ENCODE results near the gene RBM22. TPM values are rescaled to one million over a fixed set of nuclear protein-coding genes. Genes with fewer than 3 reads are reported as not detected.

The RBM22 gene
- total RNA-seq, 4 donors from 2014 or later: 35.1 to 53.6 (median 44.0) TPM

DNA sequence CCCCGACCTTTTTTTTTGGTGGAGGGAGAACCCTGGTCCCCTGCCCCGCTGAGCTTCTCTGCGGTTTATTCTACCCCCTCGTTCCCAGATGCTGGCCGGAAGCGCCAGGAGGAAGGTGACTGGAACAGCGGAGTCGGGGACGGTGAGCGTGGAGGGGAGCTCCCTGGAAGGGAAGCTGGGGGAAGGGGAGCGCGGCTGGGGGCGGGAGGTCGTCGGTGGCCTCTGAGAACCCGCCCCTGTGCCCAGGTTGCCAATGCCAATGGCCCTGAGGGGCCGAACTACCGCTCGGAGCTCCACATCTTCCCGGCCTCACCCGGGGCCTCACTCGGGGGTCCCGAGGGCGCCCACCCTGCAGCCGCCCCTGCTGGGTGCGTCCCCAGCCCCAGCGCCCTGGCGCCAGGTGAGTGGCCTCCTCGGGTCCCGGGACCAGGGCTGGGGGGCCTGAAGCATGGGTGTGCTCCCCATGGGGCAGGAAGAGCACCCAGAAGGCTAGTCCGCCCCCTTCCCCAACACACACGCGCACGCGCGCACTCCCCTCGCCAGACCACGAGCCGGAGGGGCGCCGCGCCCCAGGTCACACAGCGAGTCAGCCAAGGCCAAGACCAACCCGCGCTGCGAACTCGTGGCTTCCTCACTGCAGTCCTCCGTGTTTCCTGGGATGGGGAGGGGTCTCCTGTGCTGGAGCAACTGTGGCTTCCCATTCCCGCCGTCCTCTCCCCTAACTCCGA, 29.2 kb downstream of the RBM22 start:
- no peak for DNase-seq
- H3K27me3 ChIP-seq: peaks cover 0 to 9% of the 10 kb centered on the region in 2 donors
- TF ChIP-seq, protein P1, sequence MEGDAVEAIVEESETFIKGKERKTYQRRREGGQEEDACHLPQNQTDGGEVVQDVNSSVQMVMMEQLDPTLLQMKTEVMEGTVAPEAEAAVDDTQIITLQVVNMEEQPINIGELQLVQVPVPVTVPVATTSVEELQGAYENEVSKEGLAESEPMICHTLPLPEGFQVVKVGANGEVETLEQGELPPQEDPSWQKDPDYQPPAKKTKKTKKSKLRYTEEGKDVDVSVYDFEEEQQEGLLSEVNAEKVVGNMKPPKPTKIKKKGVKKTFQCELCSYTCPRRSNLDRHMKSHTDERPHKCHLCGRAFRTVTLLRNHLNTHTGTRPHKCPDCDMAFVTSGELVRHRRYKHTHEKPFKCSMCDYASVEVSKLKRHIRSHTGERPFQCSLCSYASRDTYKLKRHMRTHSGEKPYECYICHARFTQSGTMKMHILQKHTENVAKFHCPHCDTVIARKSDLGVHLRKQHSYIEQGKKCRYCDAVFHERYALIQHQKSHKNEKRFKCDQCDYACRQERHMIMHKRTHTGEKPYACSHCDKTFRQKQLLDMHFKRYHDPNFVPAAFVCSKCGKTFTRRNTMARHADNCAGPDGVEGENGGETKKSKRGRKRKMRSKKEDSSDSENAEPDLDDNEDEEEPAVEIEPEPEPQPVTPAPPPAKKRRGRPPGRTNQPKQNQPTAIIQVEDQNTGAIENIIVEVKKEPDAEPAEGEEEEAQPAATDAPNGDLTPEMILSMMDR (IDR thresholded peaks at IDR 0.05): no peak
- no peaks in the 10 kb centered on the region for H3K36me3 ChIP-seq
- peaks cover 0 to 22% (median 11%) of the 10 kb centered on the region in 4 donors for H3K4me1 ChIP-seq
- peak overlapping the region in 2 of 4 donors; percentile 2 to 14 for H3K27ac ChIP-seq
- no peaks in the 10 kb centered on the region for H3K9me3 ChIP-seq
- H3K4me3 ChIP-seq: peak overlapping the region; percentile 26 to 57 (median 50)

DNA sequence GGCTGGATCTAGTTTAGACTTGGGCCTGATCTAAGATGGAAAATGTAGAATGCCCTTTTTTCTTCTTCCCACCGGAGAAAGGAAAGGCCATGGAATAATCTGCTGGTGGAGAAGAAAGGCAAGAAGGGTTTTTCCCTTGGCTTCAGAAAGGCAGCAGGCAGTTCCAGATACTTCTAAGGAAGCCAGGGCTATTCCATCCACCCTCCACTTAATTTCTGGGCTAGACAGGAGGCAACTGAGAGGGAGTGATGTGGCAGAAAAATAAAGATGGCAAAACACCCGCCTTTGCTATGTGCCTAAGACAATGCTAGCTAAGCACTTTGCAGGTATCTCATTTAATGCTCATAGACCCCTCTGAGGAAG, 29.9 kb downstream of the RBM22 start:
- DNase-seq: no peak
- no peak overlapping the region for H3K27ac ChIP-seq

DNA sequence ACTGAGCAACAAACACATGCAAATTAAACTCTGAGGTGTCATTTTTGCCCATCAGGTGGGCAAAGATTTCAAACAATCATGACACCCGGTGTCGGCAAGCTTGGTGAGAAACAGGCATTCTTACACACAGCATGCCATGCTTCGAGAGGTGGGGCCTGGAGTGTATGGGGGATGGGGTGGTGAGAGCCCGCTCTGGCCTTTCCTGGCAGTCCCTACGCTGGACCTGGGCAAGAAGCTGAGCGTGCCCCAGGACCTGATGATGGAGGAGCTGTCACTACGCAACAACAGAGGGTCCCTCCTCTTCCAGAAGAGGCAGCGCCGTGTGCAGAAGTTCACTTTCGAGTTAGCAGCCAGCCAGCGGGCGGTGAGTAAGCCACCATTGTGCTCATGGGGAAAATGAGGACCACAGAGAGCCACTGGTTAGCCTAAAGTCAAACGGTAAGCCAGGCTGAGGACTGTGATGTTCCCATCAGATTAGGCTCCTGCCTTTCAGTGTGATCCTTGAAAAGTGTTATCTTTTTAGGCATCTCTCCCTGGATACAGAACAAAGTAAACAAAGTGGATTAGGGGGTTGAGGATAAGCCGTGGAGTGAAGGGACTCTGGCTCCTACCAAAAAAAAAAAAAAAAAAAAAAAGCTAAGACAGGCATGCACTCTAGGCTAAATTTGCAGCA, 30.5 kb downstream of the RBM22 start:
- Histone ChIP-seq H3K27ac (no peak overlapping the region), H3K4me1 (peaks cover 0 to 22% (median 11%) of the 10 kb centered on the region in 4 donors), H3K9me3 (no peaks in the 10 kb centered on the region), H3K4me3 (no peak overlapping the region), H3K27me3 (peaks cover 0 to 9% of the 10 kb centered on the region in 2 donors), H3K36me3 (no peaks in the 10 kb centered on the region)
- TF ChIP-seq, protein P1 (IDR thresholded peaks at IDR 0.05): no peak
- TF ChIP-seq POLR2A (IDR thresholded peaks at IDR 0.05): no peak
- DNase-seq: peak in 1 of 3 donors; percentile 36

More for the DNA sequence above, 29.9 kb downstream of the RBM22 start:
- Histone ChIP-seq H3K36me3 (no peaks in the 10 kb centered on the region), H3K4me3 (no peak overlapping the region), H3K27me3 (peaks cover 0 to 9% of the 10 kb centered on the region in 2 donors), H3K4me1 (peaks cover 0 to 22% (median 11%) of the 10 kb centered on the region in 4 donors), H3K9me3 (no peaks in the 10 kb centered on the region)
- TF ChIP-seq, protein P1 (IDR thresholded peaks at IDR 0.05): no peak
- no peak for TF ChIP-seq POLR2A (IDR thresholded peaks at IDR 0.05)

DNA sequence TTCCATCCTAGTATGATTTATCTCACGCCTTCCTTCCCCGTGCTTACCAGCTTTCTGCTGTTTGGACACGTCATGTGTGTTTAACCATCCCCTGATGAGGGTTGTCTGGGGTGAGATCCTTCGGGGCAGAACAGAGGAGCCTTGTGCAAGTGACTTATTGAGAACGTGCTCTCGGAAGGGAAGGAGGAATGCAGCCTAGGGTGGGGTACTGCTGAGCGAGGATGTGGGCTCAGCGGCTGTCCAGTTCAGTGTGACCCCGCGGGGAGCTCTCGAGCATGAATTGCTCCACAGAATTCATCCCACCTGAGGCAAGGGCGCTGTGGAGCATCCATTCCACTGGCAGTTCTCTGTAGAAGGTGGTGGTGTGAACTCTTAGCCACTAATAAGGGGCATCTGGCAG, 35.8 kb downstream of the RBM22 start:
- Histone ChIP-seq H3K4me3 (no peak overlapping the region), H3K36me3 (no peaks in the 10 kb centered on the region), H3K9me3 (no peaks in the 10 kb centered on the region), H3K27ac (no peak overlapping the region), H3K4me1 (no peaks in the 10 kb centered on the region), H3K27me3 (no peaks in the 10 kb centered on the region)
- no peak for TF ChIP-seq POLR2A (IDR thresholded peaks at IDR 0.05)
- TF ChIP-seq, protein P1 (IDR thresholded peaks at IDR 0.05): no peak
- peak in 1 of 3 donors; percentile 26 for DNase-seq

DNA sequence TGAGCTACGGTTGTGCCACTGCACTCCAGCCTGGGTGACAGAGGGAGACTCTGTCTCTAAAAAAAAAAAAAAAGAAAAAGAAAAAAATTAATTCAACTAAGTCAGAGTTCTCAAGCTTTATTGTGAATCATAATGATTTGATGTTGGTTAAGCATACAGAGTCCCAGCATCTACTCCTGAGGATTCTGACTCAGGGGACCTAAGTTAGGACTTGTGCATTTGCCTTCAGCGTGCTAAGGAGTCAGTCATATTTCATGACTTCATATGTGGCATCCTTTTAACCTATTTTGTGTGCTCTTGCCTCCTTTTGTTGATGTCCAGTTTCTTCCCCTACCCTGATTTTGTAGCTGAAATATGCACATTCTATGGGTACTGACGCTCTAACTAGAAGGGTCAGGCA, 36.9 kb downstream of the RBM22 start:
- no peaks in the 10 kb centered on the region for H3K27me3 ChIP-seq

More for the DNA sequence above, 36.9 kb downstream of the RBM22 start:
- Histone ChIP-seq H3K4me1 (no peaks in the 10 kb centered on the region), H3K4me3 (no peak overlapping the region), H3K36me3 (no peaks in the 10 kb centered on the region), H3K9me3 (no peaks in the 10 kb centered on the region), H3K27ac (no peak overlapping the region)
- no peak for DNase-seq
- TF ChIP-seq, protein P1 (IDR thresholded peaks at IDR 0.05): no peak
- no peak for TF ChIP-seq POLR2A (IDR thresholded peaks at IDR 0.05)
